Parathyroid adenoma (tissue), 2 donors: ENCODE data around the gene MSI2.

Experiments
- H2AFZ ChIP-seq: fragments of 300-600 bp; sonication (generic); one replicate; pipeline ENCODE4 v1.7.0; 2017; ENCODE audit warnings: antibody characterized with exemption, mild to moderate bottlenecking
- H3K27ac ChIP-seq: fragments of 300-600 bp; sonication (generic); one replicate; pipeline ENCODE4 v1.7.0; 2017
- H3K27me3 ChIP-seq: fragments of 300-600 bp; sonication (generic); one replicate; pipeline ENCODE4 v1.7.0; 2017; ENCODE audit warnings: low read length; ENCODE audit not compliant: control insufficient read depth, insufficient read depth
- H3K36me3 ChIP-seq: fragments of 300-600 bp; sonication (generic); one replicate; pipeline ENCODE4 v1.7.0; 2017; ENCODE audit warnings: low read length; ENCODE audit not compliant: control insufficient read depth, insufficient read depth
- H3K4me1 ChIP-seq: fragments of 300-600 bp; sonication (generic); one replicate; pipeline ENCODE4 v1.7.0; 2017; ENCODE audit warnings: control low read depth
- H3K4me2 ChIP-seq: fragments of 300-600 bp; sonication (generic); one replicate; pipeline ENCODE4 v1.7.0; 2017; ENCODE audit warnings: low read length
- H3K4me3 ChIP-seq: fragments of 300-600 bp; sonication (generic); one replicate; pipeline ENCODE4 v1.7.0; 2017; ENCODE audit warnings: low read depth, low read length
- H3K79me2 ChIP-seq: fragments of 300-600 bp; sonication (generic); one replicate; pipeline ENCODE4 v1.7.0; 2017; ENCODE audit warnings: control low read depth
- H3K9ac ChIP-seq: fragments of 300-600 bp; sonication (generic); one replicate; pipeline ENCODE4 v1.7.0; 2017; ENCODE audit warnings: mild to moderate bottlenecking
- H3K9me3 ChIP-seq: fragments of 300-600 bp; sonication (generic); one replicate; pipeline ENCODE4 v1.7.0; 2017; ENCODE audit warnings: low read length; ENCODE audit not compliant: control insufficient read depth
- TF ChIP-seq, protein P1 (sequence below): fragments of 300-600 bp; sonication (generic); IDR thresholded peaks from one replicate; pipeline ENCODE4 v1.7.0; 2017; ENCODE audit warnings: antibody characterized with exemption, mild to moderate bottlenecking
- donor health status: primary hyperparathyroidism.

The MSI2 gene

DNA sequence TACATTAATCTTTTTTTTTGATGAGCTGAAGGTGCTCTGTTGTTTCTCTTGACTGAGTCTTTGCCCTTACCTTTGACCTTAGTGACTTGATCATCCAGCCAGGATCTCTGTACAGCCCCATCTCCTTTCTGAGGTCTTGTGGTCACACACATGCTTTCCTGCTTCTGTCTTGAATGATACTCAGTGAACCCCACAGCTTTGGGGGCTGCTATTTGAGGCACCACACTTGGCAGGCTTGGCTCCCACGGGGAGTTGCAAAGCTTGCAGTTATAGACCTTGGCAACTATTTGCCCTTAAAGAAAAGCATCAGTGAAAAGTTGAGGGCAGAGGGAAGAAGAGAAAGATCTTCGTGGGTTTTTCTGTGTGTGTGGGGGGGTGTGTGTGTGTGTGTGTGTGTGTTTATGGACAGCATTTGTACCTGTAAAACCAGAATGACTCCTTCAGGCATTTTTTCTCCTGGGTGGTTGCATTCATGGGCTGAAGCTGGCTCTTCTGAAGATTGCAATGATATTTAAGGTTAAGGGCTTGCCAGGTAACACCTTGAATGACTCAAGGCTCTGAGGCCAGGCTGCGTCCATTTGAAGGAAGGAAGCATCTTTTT is 101.6 kb downstream of the MSI2 start:
- no peaks in the 10 kb centered on the region for H3K27me3 ChIP-seq
- H3K36me3 ChIP-seq, result no peaks in the 10 kb centered on the region
- H3K27ac ChIP-seq, result peak overlapping the region; percentile 77
- no peak overlapping the region for H2AFZ ChIP-seq
- no peak overlapping the region for H3K9ac ChIP-seq
- TF ChIP-seq, protein P1, sequence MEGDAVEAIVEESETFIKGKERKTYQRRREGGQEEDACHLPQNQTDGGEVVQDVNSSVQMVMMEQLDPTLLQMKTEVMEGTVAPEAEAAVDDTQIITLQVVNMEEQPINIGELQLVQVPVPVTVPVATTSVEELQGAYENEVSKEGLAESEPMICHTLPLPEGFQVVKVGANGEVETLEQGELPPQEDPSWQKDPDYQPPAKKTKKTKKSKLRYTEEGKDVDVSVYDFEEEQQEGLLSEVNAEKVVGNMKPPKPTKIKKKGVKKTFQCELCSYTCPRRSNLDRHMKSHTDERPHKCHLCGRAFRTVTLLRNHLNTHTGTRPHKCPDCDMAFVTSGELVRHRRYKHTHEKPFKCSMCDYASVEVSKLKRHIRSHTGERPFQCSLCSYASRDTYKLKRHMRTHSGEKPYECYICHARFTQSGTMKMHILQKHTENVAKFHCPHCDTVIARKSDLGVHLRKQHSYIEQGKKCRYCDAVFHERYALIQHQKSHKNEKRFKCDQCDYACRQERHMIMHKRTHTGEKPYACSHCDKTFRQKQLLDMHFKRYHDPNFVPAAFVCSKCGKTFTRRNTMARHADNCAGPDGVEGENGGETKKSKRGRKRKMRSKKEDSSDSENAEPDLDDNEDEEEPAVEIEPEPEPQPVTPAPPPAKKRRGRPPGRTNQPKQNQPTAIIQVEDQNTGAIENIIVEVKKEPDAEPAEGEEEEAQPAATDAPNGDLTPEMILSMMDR, result no peak
- H3K4me1 ChIP-seq, result peaks cover 35% of the 10 kb centered on the region
- no peak overlapping the region for H3K4me3 ChIP-seq
- no peaks in the 10 kb centered on the region for H3K9me3 ChIP-seq
- no peak overlapping the region for H3K4me2 ChIP-seq
- peaks cover 69% of the 10 kb centered on the region for H3K79me2 ChIP-seq

DNA sequence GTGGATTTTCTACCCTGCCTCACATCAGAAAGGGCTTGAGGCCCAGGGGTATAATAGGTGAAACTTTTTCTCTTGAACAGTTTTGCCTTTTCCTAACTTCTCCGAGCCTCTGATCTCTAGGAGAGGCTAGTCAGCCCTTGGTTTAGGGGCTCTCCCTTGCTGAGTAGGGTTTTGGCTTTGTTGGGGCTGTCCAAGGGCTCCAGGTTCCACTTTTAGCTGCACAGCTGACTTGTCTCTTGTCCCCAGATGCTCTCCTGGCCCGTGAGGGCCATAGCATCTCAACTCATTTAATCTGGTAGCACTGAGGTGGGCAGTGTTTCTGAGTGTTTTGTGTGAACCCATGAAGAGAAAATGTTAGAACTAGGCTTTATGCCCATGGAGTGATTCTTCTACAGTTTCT is 103.9 kb downstream of the MSI2 start:
- peaks cover 35% of the 10 kb centered on the region for H3K4me1 ChIP-seq
- H3K36me3 ChIP-seq, result no peaks in the 10 kb centered on the region
- H3K4me2 ChIP-seq, result no peak overlapping the region
- TF ChIP-seq, protein P1, result no peak
- H3K27me3 ChIP-seq, result no peaks in the 10 kb centered on the region
- H3K9me3 ChIP-seq, result no peaks in the 10 kb centered on the region
- no peak overlapping the region for H3K9ac ChIP-seq
- no peak overlapping the region for H3K27ac ChIP-seq
- peaks cover 71% of the 10 kb centered on the region for H3K79me2 ChIP-seq
- no peak overlapping the region for H2AFZ ChIP-seq
- no peak overlapping the region for H3K4me3 ChIP-seq

DNA sequence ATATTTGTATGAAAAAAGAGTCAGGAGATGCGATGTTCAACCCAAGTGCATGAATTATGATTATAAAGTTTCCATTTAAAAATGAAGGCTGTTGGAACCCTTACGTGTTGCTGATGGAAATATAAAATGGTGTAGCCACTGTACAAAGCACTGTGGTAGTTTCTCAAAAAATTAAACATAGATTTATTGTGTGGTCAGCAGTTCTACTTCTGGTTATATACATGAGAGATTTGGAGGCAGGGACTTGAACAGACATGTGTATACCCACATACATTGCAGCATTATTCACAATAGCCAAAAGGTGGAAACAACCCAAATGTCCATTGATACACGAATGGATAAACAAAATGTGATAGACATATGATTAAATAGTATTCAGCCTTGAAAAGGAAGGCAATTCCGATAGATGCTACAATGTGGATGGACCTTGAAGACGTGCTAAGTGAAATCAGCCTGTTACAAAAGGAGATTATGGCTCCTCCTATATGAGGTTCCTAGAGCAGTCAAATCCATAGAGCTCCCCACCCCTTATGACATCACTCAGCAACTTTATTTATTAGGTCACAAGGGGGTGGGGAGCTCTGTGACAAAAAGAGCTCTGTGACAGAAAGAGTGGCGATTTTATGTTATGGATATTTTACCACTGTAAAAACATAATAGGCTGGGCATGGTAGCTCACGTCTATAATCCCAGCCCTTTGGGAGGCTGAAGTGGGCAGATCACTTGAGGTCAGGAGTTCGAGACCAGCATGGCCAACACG is 106.7 kb downstream of the MSI2 start:
- Histone ChIP-seq H3K9me3 (no peaks in the 10 kb centered on the region), H3K36me3 (no peaks in the 10 kb centered on the region), H2AFZ (no peak overlapping the region), H3K9ac (no peak overlapping the region), H3K4me2 (no peak overlapping the region), H3K27me3 (no peaks in the 10 kb centered on the region), H3K79me2 (peaks cover 85% of the 10 kb centered on the region), H3K27ac (no peak overlapping the region), H3K4me3 (no peak overlapping the region), H3K4me1 (peaks cover 38% of the 10 kb centered on the region)
- TF ChIP-seq, protein P1, result no peak

DNA sequence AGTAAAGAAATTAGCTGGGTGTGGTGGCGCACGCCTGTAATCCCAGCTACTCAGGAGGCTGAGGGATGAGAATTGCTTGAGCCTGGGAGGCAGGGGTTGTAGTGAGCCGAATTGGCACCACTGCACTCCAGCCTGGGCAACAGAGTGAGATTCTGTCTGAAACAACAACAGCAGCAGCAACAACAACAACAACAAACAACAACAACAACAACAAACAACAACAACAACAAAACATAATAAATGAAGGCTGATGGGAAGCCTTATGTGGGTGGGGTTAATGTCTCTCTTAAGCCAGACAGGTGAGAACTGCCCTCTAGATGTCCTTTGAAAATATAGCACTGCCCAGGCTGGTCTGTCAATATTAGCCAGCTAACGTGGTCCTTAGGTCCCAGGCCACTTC is 107.3 kb downstream of the MSI2 start:
- no peaks in the 10 kb centered on the region for H3K9me3 ChIP-seq
- H3K27ac ChIP-seq, result no peak overlapping the region
- H2AFZ ChIP-seq, result no peak overlapping the region
- TF ChIP-seq, protein P1, result no peak
- no peak overlapping the region for H3K4me2 ChIP-seq
- H3K36me3 ChIP-seq, result no peaks in the 10 kb centered on the region
- H3K27me3 ChIP-seq, result no peaks in the 10 kb centered on the region
- H3K4me1 ChIP-seq, result peaks cover 33% of the 10 kb centered on the region
- no peak overlapping the region for H3K4me3 ChIP-seq
- no peak overlapping the region for H3K9ac ChIP-seq
- peaks cover 85% of the 10 kb centered on the region for H3K79me2 ChIP-seq
